IMR-90 (cell line): Measurements from ENCODE around the gene HIPK3. TPM values are rescaled to one million over a fixed set of nuclear protein-coding genes. Genes with fewer than 3 reads are reported as not detected.

Experiments used
- ATAC-seq: fragments of 200-7000 bp; cut with Tn5 transposase; 2 replicates; pipeline ENCODE4 v1.9.1; 2020; ENCODE audit warnings: low read depth, mild to moderate bottlenecking, moderate library complexity
- BruUV-seq: library from RNA; stranded (reverse); fragments of 400-500 nt; replicated peaks from 2 replicates; lab custom pipeline; 2021; lab: Mats Ljungman, UMichigan
- CTCF ChIA-PET: fragments of 300-600 bp; formaldehyde crosslinking; extraction: SDS; loops from one replicate; lab custom pipeline; 2021; ENCODE audit warnings: antibody characterized with exemption; lab: Yijun Ruan, JAX
- POLR2A ChIA-PET: fragments of 300-600 bp; sonication (Branson Sonifier 250); formaldehyde crosslinking; loops from one replicate; lab custom pipeline; 2022; ENCODE audit warnings: antibody characterized with exemption; ENCODE audit not compliant: unreplicated experiment; lab: Charles Lee
- DNase-seq: peaks from one replicate; pipeline ENCODE4 v3.0.0; 2013
- H2AFZ ChIP-seq: replicated peaks from 2 replicates; pipeline ENCODE3; 2013; ENCODE audit warnings: low read length, mild to moderate bottlenecking; ENCODE audit not compliant: poor library complexity
- H2AK5ac ChIP-seq: 2 replicates; pipeline ENCODE4 v1.6.1; 2013; ENCODE audit warnings: low read depth, low read length, inconsistent platforms
- H2AK9ac ChIP-seq: replicated peaks from 2 replicates; pipeline ENCODE3; 2013; ENCODE audit warnings: mild to moderate bottlenecking, low read depth, low read length, moderate library complexity; ENCODE audit not compliant: poor library complexity
- H2BK120ac ChIP-seq: 2 replicates; pipeline ENCODE4 v1.6.1; 2013; ENCODE audit warnings: low read depth, low read length, inconsistent platforms
- H2BK15ac ChIP-seq: 3 replicates; pipeline ENCODE4 v1.6.1; 2013; ENCODE audit warnings: low read depth, low read length, inconsistent platforms
- H2BK20ac ChIP-seq: 2 replicates; pipeline ENCODE4 v1.6.1; 2013; ENCODE audit warnings: low read depth, mild to moderate bottlenecking, inconsistent platforms, low read length, moderate library complexity
- H2BK5ac ChIP-seq: 2 replicates; pipeline ENCODE4 v1.6.1; 2013; ENCODE audit warnings: mild to moderate bottlenecking, low read depth, low read length, inconsistent platforms; ENCODE audit not compliant: poor library complexity, severe bottlenecking
- H3K14ac ChIP-seq: replicated peaks from 2 replicates; pipeline ENCODE4 v1.6.1; 2013; ENCODE audit warnings: low read depth, low read length, inconsistent platforms
- H3K18ac ChIP-seq: 2 replicates; pipeline ENCODE4 v1.6.1; 2013; ENCODE audit warnings: low read depth, low read length, control low read depth
- H3K23ac ChIP-seq: 2 replicates; pipeline ENCODE4 v1.6.1; 2013; ENCODE audit warnings: low read depth, low read length, inconsistent platforms
- H3K27ac ChIP-seq: 2 replicates; pipeline ENCODE4 v1.5.1; 2013; ENCODE audit warnings: mild to moderate bottlenecking, control low read depth, low read length; ENCODE audit not compliant: insufficient read depth
- H3K27me3 ChIP-seq: 2 replicates; pipeline ENCODE4 v1.6.1; 2013; ENCODE audit warnings: low read length; ENCODE audit not compliant: control insufficient read depth, insufficient read depth
- H3K36me3 ChIP-seq: 2 replicates; pipeline ENCODE4 v1.6.1; 2013; ENCODE audit warnings: low read length, mixed read lengths; ENCODE audit not compliant: control insufficient read depth, insufficient read depth
- H3K4ac ChIP-seq: 2 replicates; pipeline ENCODE4 v1.6.1; 2013; ENCODE audit warnings: low read depth, low read length, inconsistent platforms
- H3K4me1 ChIP-seq: 2 replicates; pipeline ENCODE4 v1.6.1; 2013; ENCODE audit warnings: low read length, mixed read lengths; ENCODE audit not compliant: control insufficient read depth, insufficient read depth
- H3K4me2 ChIP-seq: 2 replicates; pipeline ENCODE4 v1.6.1; 2013; ENCODE audit warnings: low read depth, mild to moderate bottlenecking, control low read depth, low read length, moderate library complexity
- H3K4me3 ChIP-seq: 2 replicates; pipeline ENCODE4 v1.5.1; 2013; ENCODE audit warnings: low read depth, mild to moderate bottlenecking, control low read depth, low read length, moderate library complexity; ENCODE audit not compliant: insufficient read depth
- H3K56ac ChIP-seq: 2 replicates; pipeline ENCODE4 v1.6.1; 2013; ENCODE audit warnings: low read length, inconsistent platforms; ENCODE audit not compliant: insufficient read depth; ENCODE audit errors: extremely low read depth
- H3K79me1 ChIP-seq, 2 experiments: 2 replicates each; pipeline ENCODE4 v1.6.1; 2013; ENCODE audit warnings: low read length in 2 of 2, inconsistent platforms in 1 of 2, low read depth in 1 of 2
- H3K9ac ChIP-seq: 2 replicates; pipeline ENCODE4 v1.6.1; 2013; ENCODE audit warnings: low read depth, low read length, control low read depth
- H3K9me1 ChIP-seq: 2 replicates; pipeline ENCODE4 v1.6.1; 2013; ENCODE audit warnings: low read length, inconsistent platforms; ENCODE audit not compliant: insufficient read depth
- H3K9me3 ChIP-seq: 2 replicates; pipeline ENCODE4 v1.6.1; 2013; ENCODE audit warnings: low read length; ENCODE audit not compliant: control insufficient read depth, insufficient read depth
- H4K20me1 ChIP-seq: 2 replicates; pipeline ENCODE4 v1.6.1; 2013; ENCODE audit warnings: low read length, inconsistent platforms; ENCODE audit not compliant: insufficient read depth
- H4K5ac ChIP-seq: 2 replicates; pipeline ENCODE4 v1.6.1; 2013; ENCODE audit warnings: mild to moderate bottlenecking, low read depth, low read length, control low read depth
- H4K8ac ChIP-seq, 2 experiments: 2 replicates each; pipeline ENCODE4 v1.6.1; 2013; ENCODE audit warnings: low read depth in 2 of 2, low read length in 2 of 2, control low read depth in 1 of 2, inconsistent platforms in 1 of 2
- H4K91ac ChIP-seq: 2 replicates; pipeline ENCODE4 v1.6.1; 2013; ENCODE audit warnings: low read depth, low read length, inconsistent platforms; ENCODE audit not compliant: insufficient read depth
- CEBPB ChIP-seq: IDR thresholded peaks from 2 replicates; pipeline ENCODE4 v1.6.1; 2012; ENCODE audit warnings: low read depth, low read length, improper control_type of control experiment
- CTCF ChIP-seq: conservative IDR thresholded peaks from 2 replicates; pipeline ENCODE4 v1.5.1; 2012; ENCODE audit warnings: mild to moderate bottlenecking, low read depth, low read length, improper control_type of control experiment
- WGBS, 2 experiments: methylation state at CpG; one replicate each; pipeline versions ENCODE4 v1.1.5 to v1.1.7; 2013; ENCODE audit warnings: missing lambda C conversion rate in 2 of 2; ENCODE audit not compliant: insufficient read length in 1 of 2; ENCODE audit errors: extremely low coverage in 2 of 2; 5-methylcytosine and 5-hydroxymethylcytosine counted together
- dilution Hi-C: fragments of 300-500 bp; cut with HindIII; formaldehyde crosslinking; loops from one replicate; pipeline ENCODE4 v1.14.3; 2018; ENCODE audit warnings: low sequenced_read_pairs; ENCODE audit not compliant: unreplicated experiment
- in situ Hi-C: fragments of 300-500 bp; cut with MboI; formaldehyde crosslinking; loops from 3 replicates; pipeline ENCODE4 v1.14.3; 2019; ENCODE audit warnings: low sequenced_read_pairs, inconsistent platforms, mixed read lengths
- intact Hi-C: fragments of 100-400 bp; cut with micrococcal nuclease; formaldehyde crosslinking; loops from 2 replicates; pipeline ENCODE4 v1.10.0; 2022
- polyA plus RNA-seq, 3 experiments: library from polyadenylated mRNA; depleted of rRNA; stranded (reverse); fragments of >200 nt; gene quantifications; 2 replicates each; pipeline ENCODE4 v1.2.3, GENCODE V29; 2012; ENCODE audit warnings: low replicate concordance in 1 of 3
- total RNA-seq: library from RNA; depleted of rRNA; stranded (reverse); fragments of >200 nt; gene quantifications from 2 replicates; pipeline ENCODE4 v1.2.3, GENCODE V29; 2012
- TF ChIP-seq, protein P1 (sequence below): fragments of 150-350 bp; IDR thresholded peaks from 2 replicates; pipeline ENCODE4 v1.6.1; 2016; ENCODE audit warnings: low read depth, mild to moderate bottlenecking, low read length, moderate library complexity, borderline replicate concordance

Gene HIPK3
- total and polyA plus RNA-seq, 2 of the 4 experiments (the other 2 are of a cell fraction): 8.3 to 103 TPM

DNA sequence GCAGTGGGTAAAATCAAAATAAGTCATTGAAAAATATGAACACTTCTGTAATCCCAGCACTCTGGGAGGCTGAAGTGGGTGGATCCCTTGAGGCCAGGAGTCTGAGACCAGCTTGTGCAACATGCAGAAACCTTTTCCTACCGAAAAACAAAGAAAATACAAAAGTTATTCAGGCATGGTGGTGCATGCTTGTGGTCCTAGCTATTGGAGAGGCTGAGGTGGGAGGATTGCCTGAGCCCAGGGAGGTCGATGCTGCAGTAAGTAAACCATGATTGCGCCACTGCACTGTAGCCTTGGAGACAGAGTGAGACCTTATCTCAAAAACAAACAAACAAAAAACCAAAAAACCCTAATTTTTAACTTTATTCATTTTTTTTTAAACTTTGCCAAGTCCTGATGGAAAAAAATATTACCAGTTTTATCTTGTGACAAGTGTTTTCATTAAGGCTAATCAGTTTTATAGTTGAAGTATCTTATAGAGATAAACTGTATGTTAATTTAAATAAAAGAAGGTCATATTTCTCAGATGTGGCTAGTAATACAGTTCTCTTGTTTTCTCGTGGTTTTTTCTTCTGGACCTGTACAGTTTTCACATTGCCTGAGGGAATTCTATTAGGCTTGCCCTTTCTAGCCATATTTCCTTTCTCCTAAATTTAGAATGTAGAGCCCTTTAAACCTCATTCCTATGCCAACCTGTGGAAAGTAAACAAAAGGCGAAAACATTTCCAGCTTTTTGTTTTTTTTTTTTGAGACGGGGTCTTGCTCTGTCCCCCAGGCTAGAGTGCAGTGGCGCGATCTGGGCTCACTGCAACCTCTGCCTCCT, 9.4 kb downstream of the HIPK3 start:
- Histone ChIP-seq H3K9me1 (peaks cover 28% of the 10 kb centered on the region), H3K18ac (no peak overlapping the region), H3K79me1 (peaks cover 0 to 65% of the 10 kb centered on the region in 2 experiments; a peak in 3 of 4 replicates), H2BK20ac (no peak overlapping the region), H3K4me2 (no peak overlapping the region), H3K27me3 (no peaks in the 10 kb centered on the region), H2AK5ac (no peak overlapping the region), H3K14ac (no peak overlapping the region), H2AK9ac (no peak overlapping the region), H2BK5ac (no peak overlapping the region), H2BK15ac (no peak overlapping the region), H4K5ac (no peak overlapping the region), H2AFZ (no peak overlapping the region), H3K27ac (no peak overlapping the region), H3K4me1 (peaks cover 10% of the 10 kb centered on the region), H4K20me1 (peaks cover 92% of the 10 kb centered on the region), H3K56ac (no peak overlapping the region), H3K9me3 (no peaks in the 10 kb centered on the region), H3K4ac (no peak overlapping the region), H4K8ac (no peak overlapping the region), H4K91ac (no peak overlapping the region), H3K23ac (no peak overlapping the region), H3K36me3 (no peaks in the 10 kb centered on the region), H3K4me3 (no peak overlapping the region), H2BK120ac (no peak overlapping the region), H3K9ac (no peak overlapping the region)
- WGBS, 2 experiments: 89% methylated on average over 4 of the region's 8 CpGs; no CpG with 5 or more reads in 1 of the 2 experiments
- in situ Hi-C loops (no loop called here), intact Hi-C loops (no loop called here), dilution Hi-C loops (no loop called here)
- BruUV-seq: no TSS peak
- peak; percentile 58 for DNase-seq
- ATAC-seq: peak; percentile 54; the same call in 1 of the 2 replicates
- CTCF ChIA-PET: no interaction called here
- TF ChIP-seq, protein P1, sequence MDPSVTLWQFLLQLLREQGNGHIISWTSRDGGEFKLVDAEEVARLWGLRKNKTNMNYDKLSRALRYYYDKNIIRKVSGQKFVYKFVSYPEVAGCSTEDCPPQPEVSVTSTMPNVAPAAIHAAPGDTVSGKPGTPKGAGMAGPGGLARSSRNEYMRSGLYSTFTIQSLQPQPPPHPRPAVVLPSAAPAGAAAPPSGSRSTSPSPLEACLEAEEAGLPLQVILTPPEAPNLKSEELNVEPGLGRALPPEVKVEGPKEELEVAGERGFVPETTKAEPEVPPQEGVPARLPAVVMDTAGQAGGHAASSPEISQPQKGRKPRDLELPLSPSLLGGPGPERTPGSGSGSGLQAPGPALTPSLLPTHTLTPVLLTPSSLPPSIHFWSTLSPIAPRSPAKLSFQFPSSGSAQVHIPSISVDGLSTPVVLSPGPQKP: no peak
- TF ChIP-seq CEBPB (peak; percentile 96), CTCF (no peak)
- POLR2A ChIA-PET: no interaction called here
